Measurements from ENCODE around the gene ESYT3.
"Not testable (repeated sequence)": the region's sequence is repeated elsewhere in the genome, so short reads cannot be mapped to it uniquely, and the experiment has no call there.

The ESYT3 gene

GRCh38 chr3:138443091-138443490 is 8.7 kb downstream of the ESYT3 start:
- no peak for DNase-seq

GRCh38 chr3:138443521-138444503 is 9.4 kb downstream of the ESYT3 start:
- no peak for DNase-seq

GRCh38 chr3:138445236-138445635 is 10.8 kb downstream of the ESYT3 start:
- no peak for DNase-seq

- no peak for DNase-seq
Observed at GRCh38 chr3:138445654-138446053, 11.2 kb downstream of the ESYT3 start.

GRCh38 chr3:138448631-138449030 is 14.2 kb downstream of the ESYT3 start:
- no peak for DNase-seq

GRCh38 chr3:138449490-138449889 is 15.1 kb downstream of the ESYT3 start:
- DNase-seq = no peak

GRCh38 chr3:138450181-138450580 is 15.8 kb downstream of the ESYT3 start:
- DNase-seq = no peak

- no peak for DNase-seq
Observed at GRCh38 chr3:138450704-138451424, 16.4 kb downstream of the ESYT3 start.

- no peak for DNase-seq
Observed at GRCh38 chr3:138451595-138452162, 17.3 kb downstream of the ESYT3 start.

- no peak for DNase-seq
Observed at GRCh38 chr3:138452436-138452835, 18.0 kb downstream of the ESYT3 start.

GRCh38 chr3:138453940-138454339 is 19.5 kb downstream of the ESYT3 start:
- not testable (repeated sequence) for DNase-seq

GRCh38 chr3:138455801-138456716 is 21.6 kb downstream of the ESYT3 start:
- DNase-seq = no peak

GRCh38 chr3:138456961-138457862 is 22.8 kb downstream of the ESYT3 start:
- no peak for DNase-seq

GRCh38 chr3:138457863-138458735 is 23.7 kb downstream of the ESYT3 start:
- DNase-seq = no peak

- DNase-seq = no peak
Observed at GRCh38 chr3:138458774-138459499, 24.5 kb downstream of the ESYT3 start.

- no peak for DNase-seq
Observed at GRCh38 chr3:138459619-138460535, 25.5 kb downstream of the ESYT3 start.

- DNase-seq = no peak
Observed at GRCh38 chr3:138460536-138461205, 26.3 kb downstream of the ESYT3 start.

- DNase-seq = no peak
Observed at GRCh38 chr3:138461246-138461645, 26.8 kb downstream of the ESYT3 start.

All from DMS53 (cell line).